Ishikawa (cell line): ENCODE measurements around the gene NACC2.

Source experiments
- CEBPB ChIP-seq: IDR thresholded peaks from 2 replicates; pipeline ENCODE4 v1.6.1; 2012
- CREB1 ChIP-seq: IDR thresholded peaks from 2 replicates; pipeline ENCODE4 v1.6.1; 2012; ENCODE audit warnings: low read depth
- EGR1 ChIP-seq: IDR thresholded peaks from 2 replicates; pipeline ENCODE4 v1.6.1; 2012
- EP300 ChIP-seq: IDR thresholded peaks from 2 replicates; pipeline ENCODE4 v1.6.1; 2012; ENCODE audit warnings: borderline replicate concordance
- FOXM1 ChIP-seq: IDR thresholded peaks from 2 replicates; pipeline ENCODE4 v1.6.1; 2012; ENCODE audit warnings: low read depth, borderline replicate concordance
- MAX ChIP-seq: IDR thresholded peaks from 2 replicates; pipeline ENCODE4 v1.6.1; 2012
- NFIC ChIP-seq: IDR thresholded peaks from 2 replicates; pipeline ENCODE4 v1.6.1; 2012
- RAD21 ChIP-seq: IDR thresholded peaks from 2 replicates; pipeline ENCODE4 v1.6.1; 2012; ENCODE audit warnings: low read depth
- REST ChIP-seq: IDR thresholded peaks from 2 replicates; pipeline ENCODE4 v1.6.1; 2012; ENCODE audit warnings: low read depth, mild to moderate bottlenecking
- TAF1 ChIP-seq: IDR thresholded peaks from 2 replicates; pipeline ENCODE4 v1.6.1; 2012; ENCODE audit warnings: low read depth, mild to moderate bottlenecking
- TCF12 ChIP-seq: IDR thresholded peaks from 2 replicates; pipeline ENCODE4 v1.6.1; 2012; ENCODE audit warnings: low read depth
- TEAD4 ChIP-seq: IDR thresholded peaks from 2 replicates; pipeline ENCODE4 v1.6.1; 2012
- YY1 ChIP-seq: IDR thresholded peaks from 2 replicates; pipeline ENCODE4 v1.6.1; 2012; ENCODE audit warnings: low read depth
- ZBTB7A ChIP-seq: IDR thresholded peaks from 2 replicates; pipeline ENCODE4 v1.6.1; 2012; ENCODE audit warnings: low read depth
- TF ChIP-seq, protein P1 (sequence below): IDR thresholded peaks from 2 replicates; pipeline ENCODE4 v1.6.1; 2012

NACC2 gene

DNA sequence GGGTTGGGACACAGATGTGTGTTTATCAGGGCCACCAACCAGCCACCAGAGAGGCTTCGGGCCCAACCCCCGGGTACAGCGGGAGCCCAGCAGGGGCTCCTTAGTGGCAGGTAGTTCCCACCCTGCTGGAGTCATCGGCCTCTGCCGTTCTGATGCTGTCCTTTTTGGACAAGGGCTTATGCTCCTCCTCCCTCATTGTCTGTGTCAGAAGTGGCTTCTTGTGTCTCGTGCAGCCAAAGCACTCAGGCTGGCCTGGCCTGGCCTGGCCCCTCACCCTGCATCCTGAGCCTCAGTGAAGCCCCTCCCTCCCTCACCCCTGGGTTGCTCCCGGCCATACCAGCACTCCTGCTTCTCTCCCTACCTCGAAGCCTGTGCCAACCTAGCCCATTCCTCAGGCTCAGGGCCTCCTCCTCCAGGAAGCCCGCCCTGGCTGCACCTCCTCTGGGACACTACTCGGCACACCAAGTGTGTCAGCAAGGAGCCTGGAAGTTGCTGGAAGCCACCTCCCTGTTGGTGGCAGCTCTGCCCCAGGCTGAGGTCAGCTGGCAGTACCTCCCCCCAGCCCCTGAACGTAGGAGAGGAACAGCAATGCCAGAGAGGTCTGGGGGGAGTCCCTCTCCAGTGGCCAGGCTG lies 129.8 kb downstream of the NACC2 start:
- TF ChIP-seq REST (no peak), MAX (no peak), CREB1 (no peak), ZBTB7A (no peak), YY1 (no peak), EGR1 (no peak), TAF1 (no peak), TEAD4 (no peak), RAD21 (no peak), TCF12 (no peak), EP300 (no peak), FOXM1 (no peak), NFIC (no peak)
- TF ChIP-seq, protein P1, sequence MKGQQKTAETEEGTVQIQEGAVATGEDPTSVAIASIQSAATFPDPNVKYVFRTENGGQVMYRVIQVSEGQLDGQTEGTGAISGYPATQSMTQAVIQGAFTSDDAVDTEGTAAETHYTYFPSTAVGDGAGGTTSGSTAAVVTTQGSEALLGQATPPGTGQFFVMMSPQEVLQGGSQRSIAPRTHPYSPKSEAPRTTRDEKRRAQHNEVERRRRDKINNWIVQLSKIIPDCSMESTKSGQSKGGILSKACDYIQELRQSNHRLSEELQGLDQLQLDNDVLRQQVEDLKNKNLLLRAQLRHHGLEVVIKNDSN: no peak

GRCh38 chr9:135963938-135964337 lies 131.2 kb downstream of the NACC2 start:
- TF ChIP-seq YY1: no peak
- TF ChIP-seq EGR1: no peak
- TF ChIP-seq NFIC: no peak
- TF ChIP-seq CEBPB: no peak
- no peak for TF ChIP-seq TAF1
- TF ChIP-seq EP300: no peak

DNA sequence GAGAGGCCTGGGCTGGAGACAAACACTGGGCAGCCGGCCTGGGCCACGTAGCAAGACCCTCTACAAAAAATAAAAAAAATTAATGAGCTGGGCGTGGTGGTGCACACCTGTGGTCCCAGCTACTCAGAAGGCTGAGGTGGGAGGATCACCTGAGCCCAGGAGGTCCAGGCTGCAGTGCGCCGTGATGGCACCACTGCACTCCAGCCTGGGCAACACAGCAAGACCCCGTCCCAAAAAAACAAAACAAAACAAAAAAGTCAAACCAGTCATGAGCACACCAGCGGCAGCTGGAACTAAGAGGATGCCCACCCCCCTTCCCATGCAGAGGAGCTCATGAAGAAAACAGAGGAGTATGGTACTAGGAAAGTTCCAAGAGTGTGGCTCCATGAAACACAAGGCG lies 131.8 kb downstream of the NACC2 start:
- TF ChIP-seq RAD21 (no peak), EP300 (no peak), CREB1 (no peak), MAX (no peak), NFIC (no peak), TCF12 (no peak), FOXM1 (no peak), ZBTB7A (no peak), TEAD4 (no peak), TAF1 (no peak), REST (no peak)

DNA sequence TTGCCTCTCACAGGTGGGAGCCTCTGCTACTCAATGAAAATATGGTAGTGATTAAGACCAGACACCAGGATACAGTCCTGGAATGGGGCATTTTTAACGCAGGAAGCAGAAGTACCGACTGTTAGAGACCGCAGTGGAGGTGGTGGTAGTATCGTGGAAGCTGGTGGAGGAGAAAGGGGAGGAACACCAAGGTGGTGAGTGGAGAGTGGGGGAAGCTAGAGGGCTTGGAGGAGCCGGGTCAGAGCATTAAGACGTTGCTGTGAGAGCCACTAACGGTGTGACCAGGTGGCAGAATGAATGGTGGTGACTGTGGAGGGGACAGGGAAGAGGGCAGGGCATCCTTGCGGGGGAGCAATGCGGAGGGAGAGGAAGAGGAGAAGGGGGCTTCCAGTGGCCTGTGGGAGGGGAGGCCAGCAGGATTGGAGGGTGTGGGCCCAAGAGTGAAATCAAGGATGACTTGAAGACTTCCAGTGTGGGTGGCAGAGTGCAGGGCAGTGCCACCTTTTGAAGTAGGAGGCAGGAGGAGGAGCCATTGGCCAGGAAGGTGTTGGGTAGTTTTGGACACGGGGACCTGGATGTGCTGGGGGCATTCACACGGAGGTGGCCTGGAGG lies 132.3 kb downstream of the NACC2 start:
- no peak for TF ChIP-seq RAD21
- TF ChIP-seq TEAD4: no peak
- TF ChIP-seq, protein P1: no peak
- no peak for TF ChIP-seq EP300
- TF ChIP-seq TAF1: no peak
- TF ChIP-seq YY1: no peak
- no peak for TF ChIP-seq REST
- TF ChIP-seq CEBPB: no peak
- TF ChIP-seq MAX: no peak
- TF ChIP-seq ZBTB7A: no peak
- TF ChIP-seq CREB1: no peak
- TF ChIP-seq EGR1: no peak
- no peak for TF ChIP-seq NFIC
- no peak for TF ChIP-seq FOXM1
- TF ChIP-seq TCF12: no peak
